Measurements from ENCODE around the gene TRMT61A. TPM values are rescaled to one million over a fixed set of nuclear protein-coding genes. Genes with fewer than 3 reads are reported as not detected.

TRMT61A gene
- polyA plus RNA-seq, 1 donor from 2014 or later: 8.2 TPM

DNA sequence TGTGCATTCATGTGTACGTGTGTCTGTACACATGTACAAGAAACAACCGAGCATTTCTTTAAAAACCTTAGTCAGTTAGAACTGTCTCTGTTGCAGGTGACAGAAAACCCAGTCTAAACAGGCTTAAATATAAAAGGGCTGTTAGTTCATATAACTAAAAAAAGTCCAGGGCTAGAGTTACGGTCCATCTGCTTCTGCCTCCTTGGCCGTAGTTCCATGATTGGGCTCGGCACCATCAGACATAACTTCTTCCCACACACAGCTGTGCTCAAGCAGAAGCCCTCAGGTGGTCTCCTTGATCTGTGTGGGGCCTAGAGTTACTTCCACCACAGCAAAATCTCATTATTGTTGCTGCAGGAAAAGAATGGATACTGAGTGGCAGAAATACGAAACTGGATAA, 40.9 kb upstream of the TRMT61A start:
- no peak overlapping the region for H3K4me3 ChIP-seq (ENCODE audit: low read length)
- H3K4me2 ChIP-seq (ENCODE audit: low read length): no peak overlapping the region
- no peaks in the 10 kb centered on the region for H3K9me2 ChIP-seq (ENCODE audit: insufficient read depth, low read length)
- no peaks in the 10 kb centered on the region for H3K36me3 ChIP-seq (ENCODE audit: insufficient read depth, low read length)
- no peaks in the 10 kb centered on the region for H3F3A ChIP-seq (ENCODE audit: insufficient read depth, low read length, poor library complexity, severe bottlenecking)
- no peaks in the 10 kb centered on the region for H3K79me2 ChIP-seq (replicated peaks; ENCODE audit: insufficient read depth, low read length)
- H3K9ac ChIP-seq (ENCODE audit: low read length): no peak overlapping the region
- no peak for TF ChIP-seq SMC3 (conservative IDR thresholded peaks at IDR 0.05; ENCODE audit: poor library complexity)
- no peak for TF ChIP-seq EZH2 (IDR thresholded peaks at IDR 0.05; ENCODE audit: borderline replicate concordance, insufficient read depth, low read length, poor library complexity, severe bottlenecking)
- no peak for TF ChIP-seq EP300 (conservative IDR thresholded peaks at IDR 0.05; ENCODE audit: poor library complexity, severe bottlenecking)
- no peak for TF ChIP-seq RAD21 (conservative IDR thresholded peaks at IDR 0.05)
- no peak for TF ChIP-seq TAF1 (IDR thresholded peaks at IDR 0.05; ENCODE audit: low read depth)
- no peak for TF ChIP-seq POLR2AphosphoS5 (IDR thresholded peaks at IDR 0.05)
- TF ChIP-seq, protein P1, sequence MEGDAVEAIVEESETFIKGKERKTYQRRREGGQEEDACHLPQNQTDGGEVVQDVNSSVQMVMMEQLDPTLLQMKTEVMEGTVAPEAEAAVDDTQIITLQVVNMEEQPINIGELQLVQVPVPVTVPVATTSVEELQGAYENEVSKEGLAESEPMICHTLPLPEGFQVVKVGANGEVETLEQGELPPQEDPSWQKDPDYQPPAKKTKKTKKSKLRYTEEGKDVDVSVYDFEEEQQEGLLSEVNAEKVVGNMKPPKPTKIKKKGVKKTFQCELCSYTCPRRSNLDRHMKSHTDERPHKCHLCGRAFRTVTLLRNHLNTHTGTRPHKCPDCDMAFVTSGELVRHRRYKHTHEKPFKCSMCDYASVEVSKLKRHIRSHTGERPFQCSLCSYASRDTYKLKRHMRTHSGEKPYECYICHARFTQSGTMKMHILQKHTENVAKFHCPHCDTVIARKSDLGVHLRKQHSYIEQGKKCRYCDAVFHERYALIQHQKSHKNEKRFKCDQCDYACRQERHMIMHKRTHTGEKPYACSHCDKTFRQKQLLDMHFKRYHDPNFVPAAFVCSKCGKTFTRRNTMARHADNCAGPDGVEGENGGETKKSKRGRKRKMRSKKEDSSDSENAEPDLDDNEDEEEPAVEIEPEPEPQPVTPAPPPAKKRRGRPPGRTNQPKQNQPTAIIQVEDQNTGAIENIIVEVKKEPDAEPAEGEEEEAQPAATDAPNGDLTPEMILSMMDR (IDR thresholded peaks at IDR 0.05; ENCODE audit: poor library complexity, severe bottlenecking): no peak
- no peak for TF ChIP-seq MXI1 (conservative IDR thresholded peaks at IDR 0.05; ENCODE audit: poor library complexity, severe bottlenecking)
- TF ChIP-seq, protein P2, sequence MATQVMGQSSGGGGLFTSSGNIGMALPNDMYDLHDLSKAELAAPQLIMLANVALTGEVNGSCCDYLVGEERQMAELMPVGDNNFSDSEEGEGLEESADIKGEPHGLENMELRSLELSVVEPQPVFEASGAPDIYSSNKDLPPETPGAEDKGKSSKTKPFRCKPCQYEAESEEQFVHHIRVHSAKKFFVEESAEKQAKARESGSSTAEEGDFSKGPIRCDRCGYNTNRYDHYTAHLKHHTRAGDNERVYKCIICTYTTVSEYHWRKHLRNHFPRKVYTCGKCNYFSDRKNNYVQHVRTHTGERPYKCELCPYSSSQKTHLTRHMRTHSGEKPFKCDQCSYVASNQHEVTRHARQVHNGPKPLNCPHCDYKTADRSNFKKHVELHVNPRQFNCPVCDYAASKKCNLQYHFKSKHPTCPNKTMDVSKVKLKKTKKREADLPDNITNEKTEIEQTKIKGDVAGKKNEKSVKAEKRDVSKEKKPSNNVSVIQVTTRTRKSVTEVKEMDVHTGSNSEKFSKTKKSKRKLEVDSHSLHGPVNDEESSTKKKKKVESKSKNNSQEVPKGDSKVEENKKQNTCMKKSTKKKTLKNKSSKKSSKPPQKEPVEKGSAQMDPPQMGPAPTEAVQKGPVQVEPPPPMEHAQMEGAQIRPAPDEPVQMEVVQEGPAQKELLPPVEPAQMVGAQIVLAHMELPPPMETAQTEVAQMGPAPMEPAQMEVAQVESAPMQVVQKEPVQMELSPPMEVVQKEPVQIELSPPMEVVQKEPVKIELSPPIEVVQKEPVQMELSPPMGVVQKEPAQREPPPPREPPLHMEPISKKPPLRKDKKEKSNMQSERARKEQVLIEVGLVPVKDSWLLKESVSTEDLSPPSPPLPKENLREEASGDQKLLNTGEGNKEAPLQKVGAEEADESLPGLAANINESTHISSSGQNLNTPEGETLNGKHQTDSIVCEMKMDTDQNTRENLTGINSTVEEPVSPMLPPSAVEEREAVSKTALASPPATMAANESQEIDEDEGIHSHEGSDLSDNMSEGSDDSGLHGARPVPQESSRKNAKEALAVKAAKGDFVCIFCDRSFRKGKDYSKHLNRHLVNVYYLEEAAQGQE (IDR thresholded peaks at IDR 0.05; ENCODE audit: borderline replicate concordance): no peak
- H2AFZ ChIP-seq (ENCODE audit: low read depth, low read length): no peak overlapping the region
- no peaks in the 10 kb centered on the region for H3K27me3 ChIP-seq (ENCODE audit: insufficient read depth, low read depth, low read length)
- H3K9me3 ChIP-seq (ENCODE audit: low read length): no peaks in the 10 kb centered on the region
- H4K20me1 ChIP-seq (ENCODE audit: insufficient read depth): no peaks in the 10 kb centered on the region
- H3K27ac ChIP-seq (ENCODE audit: low read length): no peak overlapping the region

DNA sequence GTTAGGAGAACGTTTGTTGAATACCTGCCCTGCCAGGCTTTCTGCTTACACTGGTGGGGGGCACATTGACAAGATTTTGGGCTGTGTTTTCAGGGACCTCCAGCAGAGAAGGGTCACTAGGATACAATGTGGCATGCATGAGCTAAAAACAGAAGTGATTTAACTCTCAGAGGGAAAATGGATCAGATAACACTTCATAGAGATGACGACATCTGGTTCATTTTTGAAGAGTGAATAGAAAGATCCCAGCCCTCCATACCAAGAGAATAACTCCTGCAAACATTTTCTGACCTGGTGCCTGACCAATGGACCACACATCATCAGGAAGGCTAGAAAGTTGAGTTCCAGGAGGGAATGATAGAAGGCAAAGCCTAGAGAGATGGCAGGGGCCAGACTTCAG, 40.0 kb upstream of the TRMT61A start:
- H3K9me3 ChIP-seq (ENCODE audit: low read length): no peaks in the 10 kb centered on the region
- no peak overlapping the region for H3K27ac ChIP-seq (ENCODE audit: low read length)
- H3K4me3 ChIP-seq (ENCODE audit: low read length): no peak overlapping the region
- H2AFZ ChIP-seq (ENCODE audit: low read depth, low read length): no peak overlapping the region
- H3K9me2 ChIP-seq (ENCODE audit: insufficient read depth, low read length): no peaks in the 10 kb centered on the region
- H3K36me3 ChIP-seq (ENCODE audit: insufficient read depth, low read length): no peaks in the 10 kb centered on the region
- no peak overlapping the region for H3K9ac ChIP-seq (ENCODE audit: low read length)
- no peaks in the 10 kb centered on the region for H3F3A ChIP-seq (ENCODE audit: insufficient read depth, low read length, poor library complexity, severe bottlenecking)
- no peaks in the 10 kb centered on the region for H3K79me2 ChIP-seq (replicated peaks; ENCODE audit: insufficient read depth, low read length)
- no peaks in the 10 kb centered on the region for H3K27me3 ChIP-seq (ENCODE audit: insufficient read depth, low read depth, low read length)
- H4K20me1 ChIP-seq (ENCODE audit: insufficient read depth): no peaks in the 10 kb centered on the region
- no peak overlapping the region for H3K4me2 ChIP-seq (ENCODE audit: low read length)
- TF ChIP-seq EP300 (conservative IDR thresholded peaks at IDR 0.05; ENCODE audit: poor library complexity, severe bottlenecking) (no peak), RAD21 (conservative IDR thresholded peaks at IDR 0.05) (no peak), POLR2AphosphoS5 (IDR thresholded peaks at IDR 0.05) (no peak), MXI1 (conservative IDR thresholded peaks at IDR 0.05; ENCODE audit: poor library complexity, severe bottlenecking) (no peak), EZH2 (IDR thresholded peaks at IDR 0.05; ENCODE audit: borderline replicate concordance, insufficient read depth, low read length, poor library complexity, severe bottlenecking) (no peak)
- TF ChIP-seq, protein P2 (IDR thresholded peaks at IDR 0.05; ENCODE audit: borderline replicate concordance): no peak

Measured in neural cell (in vitro differentiated cells).